ENCODE measurements around the gene KRT80.

KRT80 gene

GRCh38 chr12:52179396-52179973 is 12.3 kb downstream of the KRT80 start:
- no peak for DNase-seq (ENCODE audit: low read depth, low spot score)

DNA sequence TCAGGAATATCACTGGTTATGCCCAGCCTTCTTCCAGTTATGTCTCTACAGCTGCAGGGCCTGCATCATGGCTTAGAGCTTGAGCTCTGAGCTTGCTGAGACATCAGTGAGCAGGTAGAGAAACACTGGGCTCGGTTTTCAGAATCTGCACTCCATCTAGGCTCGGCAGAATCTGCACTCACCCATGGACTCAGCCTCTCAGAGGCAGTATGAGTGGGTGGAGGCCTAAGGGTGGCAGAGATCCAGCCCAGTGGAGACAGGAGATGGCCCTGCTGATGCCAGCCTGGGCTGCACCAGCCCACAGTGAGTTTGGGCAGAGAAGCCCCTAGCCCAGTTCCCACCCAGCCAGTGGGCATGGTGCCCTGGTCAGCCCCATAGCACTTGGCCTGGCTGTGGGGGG is 12.8 kb downstream of the KRT80 start:
- DNase-seq (ENCODE audit: low read depth, low spot score) = no peak

DNA sequence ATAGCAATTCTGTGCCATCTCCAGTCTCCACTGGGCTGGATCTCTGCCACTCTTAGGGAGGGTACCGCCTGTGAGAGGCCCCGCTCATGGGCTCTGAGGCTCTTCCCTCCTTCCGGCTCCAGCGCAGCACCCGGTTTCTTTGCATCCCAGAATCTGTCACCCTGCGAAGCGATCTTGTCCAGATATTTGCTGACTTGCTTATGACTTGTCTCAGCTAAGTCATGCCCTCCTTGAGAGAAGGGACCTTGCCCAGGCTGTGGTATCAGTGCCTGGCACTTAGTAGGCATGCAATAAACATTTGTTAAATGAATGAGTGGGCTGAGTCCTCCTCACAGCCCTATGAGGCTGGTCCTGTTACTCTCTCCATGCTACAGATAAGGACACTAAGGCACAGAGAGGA is 13.4 kb downstream of the KRT80 start:
- no peak for DNase-seq (ENCODE audit: low read depth, low spot score)

GRCh38 chr12:52175371-52176350 is 16.2 kb downstream of the KRT80 start:
- peak; percentile 41 for DNase-seq (ENCODE audit: low read depth, low spot score)

GRCh38 chr12:52173526-52173925 is 18.3 kb downstream of the KRT80 start:
- DNase-seq (ENCODE audit: low read depth, low spot score) = no peak

DNA sequence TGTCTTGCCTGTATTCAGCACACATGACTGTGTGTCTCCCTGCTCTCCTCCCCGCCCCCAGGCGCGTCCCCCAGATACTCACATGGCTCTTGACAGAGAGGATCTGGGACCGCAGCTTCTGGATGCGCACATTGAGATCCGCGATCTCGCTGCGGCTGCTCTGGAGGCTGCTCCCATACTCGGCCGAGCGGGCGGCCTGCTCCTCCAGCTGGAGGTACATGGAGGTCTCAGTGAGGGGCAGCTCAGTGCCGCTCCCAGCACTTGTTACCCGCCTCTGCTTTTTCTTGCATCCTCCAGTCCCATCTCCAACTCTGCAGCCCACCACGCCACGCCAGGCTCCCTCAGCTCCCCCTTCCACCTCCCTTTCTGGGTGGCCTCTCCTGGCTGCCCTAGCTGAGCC is 18.9 kb downstream of the KRT80 start:
- no peak for DNase-seq (ENCODE audit: low read depth, low spot score)

- peak; percentile 80 for DNase-seq (ENCODE audit: low read depth, low spot score)
Observed at GRCh38 chr12:52171950-52172512, 19.8 kb downstream of the KRT80 start.

- no peak for DNase-seq (ENCODE audit: low read depth, low spot score)
Observed at GRCh38 chr12:52170827-52171226, 21.0 kb downstream of the KRT80 start.

GRCh38 chr12:52169886-52170285 is 21.9 kb downstream of the KRT80 start:
- DNase-seq (ENCODE audit: low read depth, low spot score) = no peak

DNA sequence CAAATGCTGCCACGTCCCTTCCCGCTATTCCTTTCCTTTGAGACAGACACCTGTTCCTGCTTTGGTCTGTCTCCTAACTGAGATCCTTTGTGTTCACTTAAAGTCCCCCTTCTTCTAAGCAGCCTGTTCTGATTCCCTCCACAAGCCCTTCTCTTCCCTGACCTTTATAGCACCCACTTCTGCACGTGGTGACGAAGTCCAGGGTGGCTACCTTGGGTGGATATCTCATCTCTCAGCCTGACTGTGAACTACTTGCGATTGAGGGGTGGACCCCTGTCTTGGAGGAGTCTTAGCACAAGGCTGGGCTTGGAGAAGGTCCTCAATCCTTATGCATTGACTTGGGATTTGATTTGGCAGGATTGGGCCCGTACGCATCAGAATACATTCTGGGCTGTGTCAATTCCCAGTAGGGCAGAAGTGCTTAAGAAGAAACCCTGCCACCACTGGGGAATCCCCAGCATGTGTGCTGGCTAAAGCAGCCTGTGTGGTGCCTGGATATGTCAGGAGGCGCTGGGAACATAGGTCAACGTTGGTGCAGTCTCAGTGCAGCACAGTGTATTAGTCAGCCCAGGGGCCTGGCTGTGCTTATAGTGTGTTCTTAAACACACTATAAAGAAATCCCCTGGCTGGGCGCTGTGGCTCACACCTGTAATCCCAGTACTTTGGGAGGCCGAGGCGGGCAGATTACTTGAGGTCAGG is 23.6 kb downstream of the KRT80 start:
- DNase-seq (ENCODE audit: low read depth, low spot score) = no peak

- no peak for DNase-seq (ENCODE audit: low read depth, low spot score)
Observed at GRCh38 chr12:52167526-52167925, 24.3 kb downstream of the KRT80 start.

GRCh38 chr12:52166672-52167071 is 25.1 kb downstream of the KRT80 start:
- no peak for DNase-seq (ENCODE audit: low read depth, low spot score)

DNA sequence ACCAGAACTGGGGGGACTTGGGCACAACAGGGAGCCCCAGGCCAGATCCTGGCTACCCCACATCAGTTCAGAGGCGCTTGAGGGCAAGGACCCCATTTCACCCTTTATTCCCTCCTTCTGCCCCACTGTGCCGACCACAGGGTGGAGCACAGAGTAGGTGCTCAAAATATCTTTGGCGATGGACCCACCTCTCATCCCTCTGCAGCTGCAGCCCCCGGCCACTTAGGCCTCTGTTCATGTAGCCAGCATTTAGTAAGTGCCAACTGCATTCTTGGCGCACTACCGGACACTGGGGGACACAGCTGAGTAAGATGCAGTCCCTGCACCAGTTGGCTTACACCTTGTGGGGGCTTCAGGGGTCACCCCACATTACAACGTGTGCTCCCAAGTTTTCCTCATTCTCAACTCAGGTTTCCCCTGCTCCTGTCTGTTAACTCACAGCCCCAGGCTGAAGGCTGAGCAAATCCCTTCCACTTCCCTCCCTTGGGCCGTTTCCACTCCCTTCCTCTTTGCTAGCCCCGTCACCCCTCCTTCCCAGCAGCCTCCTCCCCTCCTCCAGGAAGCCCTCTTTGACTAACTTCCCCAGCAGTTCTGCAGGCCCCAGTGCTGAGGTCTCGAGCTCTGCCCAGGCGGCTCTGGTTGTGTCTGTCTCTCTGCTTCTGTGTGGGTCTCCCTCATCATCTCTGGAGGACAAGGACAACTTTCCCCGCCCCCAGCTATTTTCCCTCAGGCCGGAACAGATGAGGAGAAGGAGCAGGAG is 26.5 kb downstream of the KRT80 start:
- peak; percentile 69 for DNase-seq (ENCODE audit: low read depth, low spot score)

- DNase-seq (ENCODE audit: low read depth, low spot score) = peak; percentile 75
Observed at GRCh38 chr12:52164624-52165023, 27.2 kb downstream of the KRT80 start.

- peak; percentile 40 for DNase-seq (ENCODE audit: low read depth, low spot score)
Observed at GRCh38 chr12:52162981-52163380, 28.8 kb downstream of the KRT80 start.

- DNase-seq (ENCODE audit: low read depth, low spot score) = no peak
Observed at GRCh38 chr12:52160200-52160599, 31.6 kb downstream of the KRT80 start.

DNA sequence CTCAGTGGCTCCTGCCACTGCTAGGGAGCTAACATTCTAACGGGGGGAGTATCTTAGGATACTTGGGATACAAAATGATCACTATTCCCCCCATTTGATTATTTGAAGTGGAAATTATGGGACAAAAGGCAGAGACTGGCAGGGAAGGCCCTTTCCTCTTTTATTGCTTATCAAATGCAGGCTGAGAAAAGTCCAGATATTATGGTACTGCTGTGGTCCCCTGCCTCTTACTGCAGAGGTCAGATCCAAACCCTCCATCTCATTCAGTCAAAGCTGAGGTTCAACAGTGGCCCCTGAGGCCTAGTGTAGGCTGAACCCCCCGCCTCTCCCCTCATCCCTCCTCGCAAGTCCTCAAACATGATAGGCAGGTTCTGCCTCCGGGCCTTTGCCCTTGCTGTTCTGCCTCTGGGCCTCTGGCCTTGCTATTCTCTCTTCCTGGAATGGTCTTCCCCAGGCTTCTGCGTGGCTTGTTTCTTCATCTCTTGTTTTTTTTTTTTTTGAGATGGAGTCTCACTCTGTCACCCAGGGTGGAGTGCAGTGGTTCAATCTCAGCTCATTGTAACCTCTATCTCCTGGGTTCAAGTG is 34.2 kb downstream of the KRT80 start:
- no peak for DNase-seq (ENCODE audit: low read depth, low spot score)

DNA sequence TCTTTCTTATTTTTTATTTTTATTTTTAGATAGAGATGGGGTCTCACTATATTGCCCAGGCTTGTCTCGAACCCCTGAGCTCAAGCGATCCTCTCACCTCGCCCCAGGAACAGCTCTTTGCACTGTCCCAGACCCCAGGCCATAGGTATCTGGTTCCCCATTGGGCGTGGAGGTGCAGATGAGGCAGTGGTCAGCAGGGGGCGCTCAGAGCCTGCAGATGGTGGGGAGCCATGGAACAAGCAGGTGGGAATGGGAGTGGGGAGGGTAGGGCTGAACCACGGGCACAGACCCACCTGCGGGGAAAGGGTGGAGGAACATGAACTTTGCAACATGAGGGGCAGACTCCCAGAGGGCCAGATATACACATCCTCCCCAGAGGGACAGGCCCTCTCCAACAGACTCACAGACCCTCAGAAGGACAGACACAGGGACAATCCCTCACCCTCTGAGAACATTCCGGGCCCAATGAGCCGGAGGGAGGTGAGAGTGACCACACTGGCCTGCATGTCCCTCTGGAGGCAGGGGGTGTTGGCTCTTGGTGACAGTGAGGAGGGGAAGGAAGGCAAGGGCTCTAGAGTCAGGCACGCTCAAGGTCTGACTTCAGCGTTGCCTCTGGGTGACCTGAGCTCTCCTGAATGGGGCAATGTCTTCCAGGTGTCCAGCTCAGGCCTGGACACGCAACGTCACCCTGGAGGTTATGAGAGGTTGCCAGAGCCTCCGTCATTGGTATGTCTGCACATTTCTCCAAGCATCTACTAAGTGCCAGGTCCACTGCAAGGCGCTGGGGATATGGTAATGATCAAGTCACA is 34.9 kb downstream of the KRT80 start:
- DNase-seq (ENCODE audit: low read depth, low spot score) = peak; percentile 87

- no peak for DNase-seq (ENCODE audit: low read depth, low spot score)
Observed at GRCh38 chr12:52156311-52156710, 35.5 kb downstream of the KRT80 start.
